Amniotic stem cell (primary cell): Measurements from ENCODE around the gene TNFRSF12A.
"Not testable (repeated sequence)": the region's sequence is repeated elsewhere in the genome, so short reads cannot be mapped to it uniquely, and the experiment has no call there.

Experiments used
- DNase-seq: peaks from one replicate; lab custom pipeline; 2025; lab: John Stamatoyannopoulos, UW

The TNFRSF12A gene

DNA sequence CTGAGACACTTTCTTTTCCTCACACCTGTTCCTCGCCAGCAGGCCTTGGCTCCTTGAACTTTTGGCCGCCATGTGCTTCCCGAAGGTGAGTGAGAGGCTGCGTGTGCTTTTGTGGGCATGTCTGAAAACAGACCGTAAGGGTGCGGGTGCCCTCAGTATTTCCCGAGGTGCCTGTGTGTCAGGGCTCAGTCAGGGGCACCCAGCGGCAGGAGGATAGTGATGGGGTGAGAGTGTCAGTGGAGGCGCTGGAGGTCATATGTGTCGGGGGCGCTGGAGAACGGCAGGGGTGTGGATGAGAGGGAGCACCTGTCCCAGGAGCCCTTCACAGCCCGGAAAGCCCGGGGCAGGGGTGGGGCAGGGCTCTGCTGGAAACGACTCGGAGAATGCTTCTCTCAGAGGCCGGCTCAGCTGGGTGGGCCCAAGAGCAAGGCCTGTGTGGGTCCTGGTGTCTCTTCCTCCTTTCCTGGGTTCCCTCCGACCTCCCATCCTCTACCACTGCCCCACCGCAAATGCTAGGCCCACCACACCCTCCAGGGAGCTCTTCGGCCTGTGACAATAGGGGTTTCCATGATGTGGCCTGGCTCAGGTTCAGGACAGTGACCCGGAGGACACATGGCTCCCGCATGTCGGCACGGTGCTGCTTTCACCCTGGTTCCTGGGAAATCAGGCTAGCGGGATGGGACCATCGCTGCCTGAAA lies 45.7 kb downstream of the TNFRSF12A start:
- DNase-seq = no peak

GRCh38 chr16:3066440-3066748 lies 46.2 kb downstream of the TNFRSF12A start:
- no peak for DNase-seq

DNA sequence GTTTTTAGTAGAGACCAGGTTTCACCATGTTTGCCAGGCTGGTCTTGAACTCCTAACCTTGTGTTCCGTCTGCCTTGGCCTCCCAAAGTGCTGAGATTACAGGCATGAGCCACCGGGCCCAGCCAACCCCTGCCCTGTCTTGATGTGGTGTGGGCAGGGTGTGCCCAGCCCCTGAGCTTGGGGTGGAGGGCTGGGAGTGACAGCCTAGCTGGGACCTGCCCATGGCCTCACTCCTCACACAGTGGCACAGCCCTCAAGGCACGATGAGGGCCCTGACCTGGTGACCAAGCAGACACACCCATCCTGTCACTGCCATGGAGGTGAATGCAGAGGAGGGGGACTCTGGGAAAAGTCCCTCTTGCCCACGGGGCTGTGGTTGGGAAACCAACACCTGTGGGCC lies 48.3 kb downstream of the TNFRSF12A start:
- no peak for DNase-seq

- not testable (repeated sequence) for DNase-seq
Measured at GRCh38 chr16:3069146-3069545, 49.0 kb downstream of the TNFRSF12A start.

GRCh38 chr16:3070608-3071111 lies 50.5 kb downstream of the TNFRSF12A start:
- no peak for DNase-seq

DNA sequence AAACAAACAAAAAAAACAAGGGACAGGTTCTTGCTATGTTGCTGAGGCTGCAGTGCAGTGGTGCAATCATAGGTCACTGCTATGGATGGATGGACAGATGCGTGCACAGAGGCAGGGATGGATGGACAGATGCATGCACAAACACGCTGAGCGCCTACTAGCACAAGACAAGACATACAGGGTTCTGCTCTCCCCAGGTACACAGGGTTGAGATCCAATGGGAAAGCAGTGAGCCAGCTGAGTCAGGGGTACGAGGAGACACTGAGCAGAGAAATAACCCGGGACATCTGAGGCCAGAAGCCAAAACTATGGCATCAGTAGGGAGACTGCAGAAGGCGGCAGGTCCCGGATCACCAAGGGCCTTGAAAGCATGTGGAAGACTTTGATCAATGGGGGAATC lies 51.5 kb downstream of the TNFRSF12A start:
- no peak for DNase-seq
